Hematopoietic multipotent progenitor cell treated with erythropoietin and hydrocortisone succinate and interleukin-3 and kit ligand, for 4 days (in vitro differentiated cells): ENCODE data around the gene MEN1.

ENCODE experiments used
- DNase-seq: peaks from one replicate; pipeline ENCODE4 v3.0.0-alpha.2; 2015

The MEN1 gene

GRCh38 chr11:64759722-64760719, 50.3 kb downstream of the MEN1 start, which contains the start of gene PYGM:
Gene PYGM, minus strand, starts transcription at chr11:64759974. Its CDS starts 76 bp downstream, at chr11:64759898.
- no peak for DNase-seq

GRCh38 chr11:64759131-64759721, 51.1 kb downstream of the MEN1 start:
- DNase-seq: no peak

GRCh38 chr11:64758330-64759079, 51.8 kb downstream of the MEN1 start:
- DNase-seq: no peak

- DNase-seq: no peak
Measured at GRCh38 chr11:64757549-64758329, 52.6 kb downstream of the MEN1 start.

GRCh38 chr11:64755681-64756361, 54.5 kb downstream of the MEN1 start:
- DNase-seq: no peak

- DNase-seq: no peak
Measured at GRCh38 chr11:64754919-64755662, 55.3 kb downstream of the MEN1 start.

- no peak for DNase-seq
Measured at GRCh38 chr11:64754124-64754918, 56.0 kb downstream of the MEN1 start.
